ENCODE measurements around the gene CERS6. TPM values are rescaled to one million over a fixed set of nuclear protein-coding genes. Genes with fewer than 3 reads are reported as not detected.

The CERS6 gene
- total and polyA plus RNA-seq, 10 of the 15 experiments (the other 5 are each of a cell fraction or from before 2014, with no cell fraction given), result 1.3 to 20.4 (median 14.1) TPM

GRCh38 chr2:168700615-168701245, 244.7 kb downstream of the CERS6 start:
- RAD21 ChIA-PET (ENCODE audit: unreplicated experiment), result no interaction called here
- ATAC-seq, result no peak
- Histone ChIP-seq H2AFZ (ENCODE audit: control insufficient read depth, low read depth, low read length) (no peak overlapping the region), H3K27me3 (replicated peaks in 1 of 2; ENCODE audit: control insufficient read depth in 2 of 2, insufficient read depth in 2 of 2, low read length in 1 of 2) (no peaks in the 10 kb centered on the region), H3K27ac (ENCODE audit: control insufficient read depth, insufficient read depth) (no peak overlapping the region), H3K4me2 (ENCODE audit: control insufficient read depth, insufficient read depth) (no peak overlapping the region), H3K4me3 (no peak overlapping the region), H4K20me1 (ENCODE audit: control insufficient read depth, insufficient read depth) (no peaks in the 10 kb centered on the region), H3K4me1 (ENCODE audit: control insufficient read depth, insufficient read depth, low read length) (no peaks in the 10 kb centered on the region), H3K36me3 (ENCODE audit: control insufficient read depth in 2 of 2, insufficient read depth in 2 of 2, low read length in 1 of 2) (peaks cover 0 to 3% of the 10 kb centered on the region in 2 experiments; a peak in 1 of 4 replicates), H3K9me3 (replicated peaks; ENCODE audit: control insufficient read depth, insufficient read depth, low read length) (no peaks in the 10 kb centered on the region; the same call in 2 of the 3 replicates), H3K79me2 (ENCODE audit: control insufficient read depth, insufficient read depth, low read length) (no peaks in the 10 kb centered on the region), H3K9ac (ENCODE audit: control insufficient read depth, insufficient read depth, low read length) (no peak overlapping the region)
- CTCF ChIA-PET, result interaction anchor here (0.5 to 1.4 kb wide), 2 partner anchors 11 to 353 kb away, joined by 3 to 4 read pairs; no protein-coding TSS in a partner anchor
- TF ChIP-seq IRF3 (IDR thresholded peaks at IDR 0.05) (no peak), MEF2A (IDR thresholded peaks at IDR 0.05; ENCODE audit: insufficient read depth, low read depth, low read length) (no peak), ELK1 (IDR thresholded peaks at IDR 0.05; ENCODE audit: low read depth, low read length) (no peak), SREBF1 (IDR thresholded peaks at IDR 0.05; ENCODE audit: low read length) (no peak), EED (IDR thresholded peaks at IDR 0.05; ENCODE audit: low read depth) (no peak), RFX5 (IDR thresholded peaks at IDR 0.05; ENCODE audit: low read depth, low read length) (no peak)
- in situ Hi-C loops (cut with MboI), result loop anchor here (5.0 kb wide), 1 partner anchor 353 kb away; no protein-coding TSS in a partner anchor
- BruUV-seq (replicated peaks), result no TSS peak
- intact Hi-C loops (cut with micrococcal nuclease; ENCODE audit: unreplicated experiment), result no loop called here
- SMC1A ChIA-PET (ENCODE audit: uncharacterized antibody, unreplicated experiment), result interaction anchor here (0.6 kb wide), 1 partner anchor 214 kb away, joined by 3 read pairs; no protein-coding TSS in a partner anchor
- no peak for DNase-seq (ENCODE audit: low read depth, low spot score)
- POLR2A ChIA-PET, result interaction anchor here (0.5 kb wide), 1 partner anchor 14 kb away, joined by 4 read pairs; no protein-coding TSS in a partner anchor
- FAIRE-seq, result no peak
- over 99% methylated on average over 5 of the region's 5 CpGs for WGBS (ENCODE audit: insufficient coverage, insufficient replicate concordance, low lambda C conversion rate, missing lambda C conversion rate)

Measured in GM12878 (cell line).